ENCODE results near the gene CHN2.

GRCh38 chr7:29354340-29354739 lies 159.8 kb downstream of the CHN2 start:
- TF ChIP-seq PBX3 (IDR thresholded peaks at IDR 0.05): no peak
- no peak for TF ChIP-seq JUND (IDR thresholded peaks at IDR 0.05)
- no peak for TF ChIP-seq CTCF (IDR thresholded peaks at IDR 0.05)
